ENCODE results near the gene DDC.

DDC gene

GRCh38 chr7:50531928-50532327 is 33.3 kb downstream of the DDC start:
- Histone ChIP-seq H3K9ac (ENCODE audit: low read length) (no peak overlapping the region), H3K27me3 (ENCODE audit: low read length) (no peaks in the 10 kb centered on the region), H3K9me3 (ENCODE audit: insufficient read depth, low read length) (no peaks in the 10 kb centered on the region), H4K20me1 (ENCODE audit: low read depth, low read length) (no peaks in the 10 kb centered on the region), H3K27ac (ENCODE audit: low read depth, low read length) (no peak overlapping the region), H3K36me3 (ENCODE audit: low read length) (no peaks in the 10 kb centered on the region), H3K4me2 (ENCODE audit: low read depth, low read length, poor library complexity, severe bottlenecking) (no peak overlapping the region), H3K9me2 (replicated peaks; ENCODE audit: insufficient read depth, low read length) (no peaks in the 10 kb centered on the region), H3K4me3 (ENCODE audit: insufficient read depth, low read length, poor library complexity, severe bottlenecking) (no peak overlapping the region), H3K79me2 (ENCODE audit: insufficient read depth, low read length) (no peaks in the 10 kb centered on the region), H3F3A (ENCODE audit: insufficient read depth) (no peaks in the 10 kb centered on the region), H2AFZ (ENCODE audit: low read depth, low read length, severe bottlenecking) (no peak overlapping the region)
- TF ChIP-seq CTCF (IDR thresholded peaks at IDR 0.05; ENCODE audit: insufficient read depth, low read length, poor library complexity, severe bottlenecking) (no peak), EZH2phosphoT487 (conservative IDR thresholded peaks at IDR 0.05; ENCODE audit: low read length) (no peak)

DNA sequence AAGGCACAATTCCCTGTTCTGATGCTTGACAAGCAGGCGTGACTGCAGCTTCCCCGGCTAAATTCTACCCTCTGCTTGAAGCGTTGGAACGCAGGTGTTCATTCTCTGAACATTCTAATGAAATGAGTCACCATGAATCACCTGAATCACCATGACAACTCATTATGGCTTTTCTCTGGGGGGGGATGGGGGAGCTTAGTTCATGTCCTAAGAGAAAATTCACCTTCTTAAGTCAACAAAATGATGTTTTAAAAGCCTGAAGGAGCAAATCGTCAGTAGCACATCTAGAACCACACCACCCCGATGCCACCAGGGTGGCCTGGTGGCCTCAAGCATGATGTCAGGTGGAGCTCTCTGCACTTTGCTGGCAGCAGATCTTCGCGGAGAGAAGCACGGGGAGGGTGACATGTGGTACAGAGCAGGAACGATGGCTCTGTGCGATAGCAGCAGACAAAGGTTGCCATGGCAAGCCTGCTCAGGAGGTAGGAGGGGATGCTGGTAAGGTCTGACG is 33.7 kb downstream of the DDC start:
- no peaks in the 10 kb centered on the region for H3K79me2 ChIP-seq (ENCODE audit: insufficient read depth, low read length)
- no peak overlapping the region for H3K4me2 ChIP-seq (ENCODE audit: low read depth, low read length, poor library complexity, severe bottlenecking)
- no peaks in the 10 kb centered on the region for H3K9me2 ChIP-seq (replicated peaks; ENCODE audit: insufficient read depth, low read length)
- H3K9ac ChIP-seq (ENCODE audit: low read length), result no peak overlapping the region
- H3K9me3 ChIP-seq (ENCODE audit: insufficient read depth, low read length), result no peaks in the 10 kb centered on the region
- H3F3A ChIP-seq (ENCODE audit: insufficient read depth), result no peaks in the 10 kb centered on the region
- no peaks in the 10 kb centered on the region for H3K36me3 ChIP-seq (ENCODE audit: low read length)
- TF ChIP-seq CTCF (IDR thresholded peaks at IDR 0.05; ENCODE audit: insufficient read depth, low read length, poor library complexity, severe bottlenecking), result no peak
- TF ChIP-seq EZH2phosphoT487 (conservative IDR thresholded peaks at IDR 0.05; ENCODE audit: low read length), result no peak
- no peak overlapping the region for H2AFZ ChIP-seq (ENCODE audit: low read depth, low read length, severe bottlenecking)
- no peak overlapping the region for H3K4me3 ChIP-seq (ENCODE audit: insufficient read depth, low read length, poor library complexity, severe bottlenecking)
- no peaks in the 10 kb centered on the region for H3K27me3 ChIP-seq (ENCODE audit: low read length)
- H3K27ac ChIP-seq (ENCODE audit: low read depth, low read length), result no peak overlapping the region
- H4K20me1 ChIP-seq (ENCODE audit: low read depth, low read length), result no peaks in the 10 kb centered on the region

- Histone ChIP-seq H4K20me1 (ENCODE audit: low read depth, low read length) (no peaks in the 10 kb centered on the region), H3F3A (ENCODE audit: insufficient read depth) (no peaks in the 10 kb centered on the region), H3K79me2 (ENCODE audit: insufficient read depth, low read length) (no peaks in the 10 kb centered on the region), H3K36me3 (ENCODE audit: low read length) (no peaks in the 10 kb centered on the region), H3K4me3 (ENCODE audit: insufficient read depth, low read length, poor library complexity, severe bottlenecking) (no peak overlapping the region), H3K9me2 (replicated peaks; ENCODE audit: insufficient read depth, low read length) (no peaks in the 10 kb centered on the region), H3K9ac (ENCODE audit: low read length) (no peak overlapping the region), H2AFZ (ENCODE audit: low read depth, low read length, severe bottlenecking) (no peak overlapping the region), H3K27me3 (ENCODE audit: low read length) (no peaks in the 10 kb centered on the region), H3K27ac (ENCODE audit: low read depth, low read length) (no peak overlapping the region), H3K4me2 (ENCODE audit: low read depth, low read length, poor library complexity, severe bottlenecking) (no peak overlapping the region), H3K9me3 (ENCODE audit: insufficient read depth, low read length) (no peaks in the 10 kb centered on the region)
- TF ChIP-seq EZH2phosphoT487 (conservative IDR thresholded peaks at IDR 0.05; ENCODE audit: low read length) (no peak), CTCF (IDR thresholded peaks at IDR 0.05; ENCODE audit: insufficient read depth, low read length, poor library complexity, severe bottlenecking) (no peak)
Measured at GRCh38 chr7:50530766-50531165, 34.4 kb downstream of the DDC start.
